ENCODE data around the gene MYO3B.

GRCh38 chr2:170270278-170270864, 92.4 kb downstream of the MYO3B start:
- no peak for TF ChIP-seq CTCF (IDR thresholded peaks at IDR 0.05)
- no peak for TF ChIP-seq POLR2A (IDR thresholded peaks at IDR 0.05)
